RPMI7951 (cell line): ENCODE results near the gene LRRC52. TPM values are rescaled to one million over a fixed set of nuclear protein-coding genes. Genes with fewer than 3 reads are reported as not detected.

ENCODE experiments used
- DNase-seq: peaks from one replicate; pipeline ENCODE4 v3.0.0-alpha.2; 2012; ENCODE audit warnings: low read depth
- total RNA-seq: library from RNA; depleted of rRNA; stranded (reverse); fragments of >200 nt; shearing (Covaris generic); gene quantifications from 2 replicates; pipeline ENCODE4 v1.2.3, GENCODE V29; 2014; rRNA removed

The LRRC52 gene, protein sequence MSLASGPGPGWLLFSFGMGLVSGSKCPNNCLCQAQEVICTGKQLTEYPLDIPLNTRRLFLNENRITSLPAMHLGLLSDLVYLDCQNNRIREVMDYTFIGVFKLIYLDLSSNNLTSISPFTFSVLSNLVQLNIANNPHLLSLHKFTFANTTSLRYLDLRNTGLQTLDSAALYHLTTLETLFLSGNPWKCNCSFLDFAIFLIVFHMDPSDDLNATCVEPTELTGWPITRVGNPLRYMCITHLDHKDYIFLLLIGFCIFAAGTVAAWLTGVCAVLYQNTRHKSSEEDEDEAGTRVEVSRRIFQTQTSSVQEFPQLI
- not detected in 2 replicates for total RNA-seq

DNA sequence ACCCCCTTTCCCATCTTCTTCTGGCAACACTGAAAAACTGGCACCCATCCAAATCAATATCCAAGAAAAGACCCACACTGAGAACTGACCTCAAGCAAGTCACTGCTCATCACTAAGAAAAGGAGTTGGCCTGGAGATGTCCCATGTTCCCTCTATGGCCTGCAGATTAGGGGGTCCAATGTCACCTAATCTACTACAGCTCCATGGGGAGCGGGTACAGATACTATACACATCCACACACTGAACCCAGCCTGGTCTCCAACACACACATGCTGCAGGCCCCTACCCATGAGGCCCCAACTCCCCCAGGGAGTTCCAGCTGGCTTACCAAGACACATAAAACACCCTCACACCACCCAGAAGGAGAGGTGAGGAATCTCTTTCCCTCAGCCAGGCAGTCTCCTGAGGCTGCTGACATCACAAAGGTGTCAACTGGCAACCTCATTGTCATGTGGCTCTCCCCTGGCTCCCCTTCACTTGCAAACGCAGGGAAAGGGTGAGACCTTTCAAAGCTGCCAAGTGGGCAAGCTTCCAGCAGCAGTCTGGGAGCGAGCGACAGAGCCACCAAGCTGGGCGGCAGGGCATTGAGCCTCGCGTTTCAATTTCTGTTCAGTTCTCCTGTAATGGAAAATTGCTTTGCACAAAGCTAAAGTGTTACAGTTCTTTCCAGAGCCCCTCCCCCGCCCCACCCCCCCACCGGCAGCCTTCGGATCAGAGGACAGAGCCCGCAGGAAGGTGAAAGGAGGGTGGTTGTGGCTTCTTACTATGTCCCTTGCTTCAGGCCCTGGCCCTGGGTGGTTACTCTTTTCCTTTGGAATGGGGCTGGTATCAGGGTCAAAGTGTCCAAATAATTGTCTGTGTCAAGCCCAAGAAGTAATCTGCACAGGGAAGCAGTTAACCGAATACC, at the start of gene LRRC52:
LRRC52 (plus strand) TSS at position 469 of the 907 bp plus-strand sequence; CDS start at position 766, 297 bp downstream.
- peak; percentile 7 for DNase-seq

DNA sequence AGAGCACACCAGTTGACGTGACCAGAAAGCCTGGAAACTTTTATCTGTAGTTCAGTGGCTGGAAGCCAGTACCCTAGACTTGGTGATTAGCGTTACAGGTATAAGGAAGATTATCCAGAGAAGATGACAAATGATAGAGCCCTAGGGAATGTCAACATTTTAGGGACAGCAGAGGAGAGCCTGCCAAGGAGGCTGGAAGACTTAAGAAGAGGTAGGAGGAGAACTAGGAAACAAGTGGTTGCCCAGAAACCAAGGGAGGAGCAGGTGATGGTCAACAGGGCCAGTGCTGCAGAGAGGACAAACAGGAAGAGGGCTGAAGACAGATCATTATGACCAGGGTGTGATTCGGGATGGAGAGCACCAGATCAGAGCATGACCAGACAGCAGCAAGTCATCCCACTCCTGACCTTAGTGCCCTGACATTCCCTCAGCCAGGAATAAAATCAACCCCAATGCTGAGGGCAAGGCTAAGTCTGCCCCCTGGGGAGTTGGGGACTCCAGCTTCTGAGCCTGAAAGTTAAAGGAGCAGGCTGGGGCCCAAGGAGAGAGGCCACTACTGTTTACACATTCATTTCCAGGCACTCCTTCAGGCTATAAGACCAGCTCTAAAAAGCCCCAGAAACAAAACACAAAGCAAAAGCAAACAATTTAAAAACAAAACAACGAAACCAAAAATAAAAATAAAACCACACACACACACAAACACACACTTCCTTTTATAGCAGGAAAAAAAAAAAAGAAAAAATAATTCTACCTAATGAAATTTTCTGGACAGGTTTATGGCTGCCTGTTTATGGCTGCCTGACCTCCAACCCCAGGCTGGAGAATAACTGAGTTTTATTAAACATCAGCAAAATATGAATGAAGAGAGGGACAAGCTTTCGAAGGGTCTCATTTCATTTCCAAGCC, 48.6 kb upstream of the LRRC52 start:
- DNase-seq, result no peak

GRCh38 chr1:165495858-165496205, 48.0 kb upstream of the LRRC52 start:
- DNase-seq, result no peak

- DNase-seq, result no peak
Observed at GRCh38 chr1:165496501-165496900, 47.3 kb upstream of the LRRC52 start.

DNA sequence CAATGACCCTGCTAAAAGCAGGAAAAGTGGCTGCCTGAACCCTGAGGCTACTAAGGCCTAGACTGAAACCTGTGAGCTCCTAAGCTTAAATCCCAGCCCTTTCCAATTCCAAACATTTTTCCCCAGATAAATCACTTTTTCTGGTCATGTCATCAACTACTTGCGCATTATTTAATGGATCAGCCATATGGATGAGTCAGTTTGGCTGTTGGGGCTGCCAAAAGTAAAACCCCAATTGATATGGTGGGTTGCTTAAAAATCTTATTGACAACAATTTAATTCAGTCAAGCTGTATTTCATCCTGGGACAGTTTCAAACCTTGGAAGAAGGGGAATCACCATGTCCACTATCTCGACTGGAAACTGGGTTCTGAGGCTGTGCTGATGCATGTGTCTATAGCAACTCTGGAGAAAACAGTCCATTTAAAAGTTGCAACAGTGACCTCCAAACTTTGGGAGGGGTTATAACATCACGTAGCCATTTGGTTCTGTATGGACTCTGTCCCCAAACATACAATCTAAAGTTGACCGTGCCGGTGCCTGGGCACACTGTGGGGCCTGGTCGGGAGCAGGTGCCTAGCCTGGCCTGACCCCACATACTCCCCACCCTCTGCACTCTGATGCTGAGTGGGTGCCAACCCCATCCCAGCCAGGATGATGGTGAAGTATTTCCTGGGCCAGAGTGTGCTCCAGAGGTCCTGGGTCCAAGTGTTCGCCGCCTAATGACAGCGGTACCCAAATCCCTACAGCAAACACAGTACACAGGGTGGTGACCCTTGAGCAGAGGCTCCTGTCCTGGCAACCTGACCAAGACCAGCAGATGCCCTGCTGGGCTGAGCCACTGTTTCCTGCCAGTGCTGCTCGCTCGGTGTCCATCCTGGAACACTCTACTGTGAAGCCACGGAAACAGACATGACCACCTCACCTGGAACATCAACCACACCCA, 46.5 kb upstream of the LRRC52 start:
- no peak for DNase-seq

- DNase-seq, result no peak
Observed at GRCh38 chr1:165501330-165501969, 42.4 kb upstream of the LRRC52 start.

DNA sequence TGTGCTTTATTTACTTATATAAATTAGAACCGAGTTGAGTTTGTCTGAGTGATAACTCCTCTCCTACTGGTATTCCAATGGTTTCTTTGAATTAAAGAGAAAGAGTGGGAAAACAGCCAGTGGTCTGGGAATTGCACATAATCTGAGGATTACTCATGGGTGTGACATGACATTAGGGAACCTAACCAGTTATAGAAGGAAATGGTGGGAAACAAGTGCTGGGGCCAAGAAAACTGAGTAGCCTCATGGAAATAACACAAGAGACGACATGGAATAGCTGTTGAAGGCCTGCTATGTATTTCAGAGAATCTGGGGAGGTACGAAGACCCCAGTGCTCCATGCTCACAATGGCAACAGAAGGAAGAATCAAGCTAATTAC, 41.8 kb upstream of the LRRC52 start:
- DNase-seq, result peak; percentile 28

DNA sequence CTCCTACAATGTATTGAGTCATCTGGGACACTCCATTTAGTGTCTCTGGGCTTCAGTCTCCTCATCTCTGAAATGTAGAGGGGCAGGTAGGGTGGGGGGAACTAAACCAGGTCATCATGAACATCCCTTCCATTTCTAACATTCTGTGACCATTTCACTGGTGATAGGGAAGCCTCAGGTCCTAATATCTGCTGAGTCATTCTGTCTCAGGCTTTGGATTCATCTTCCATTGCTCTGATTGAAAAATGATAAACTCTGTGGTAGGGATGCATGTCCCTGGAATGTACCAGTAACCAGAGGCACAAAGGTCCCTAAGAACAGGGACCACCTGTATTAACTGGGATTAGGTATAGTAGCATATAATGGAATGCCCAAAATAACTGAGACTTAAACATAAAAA, 36.2 kb upstream of the LRRC52 start:
- DNase-seq, result no peak

DNA sequence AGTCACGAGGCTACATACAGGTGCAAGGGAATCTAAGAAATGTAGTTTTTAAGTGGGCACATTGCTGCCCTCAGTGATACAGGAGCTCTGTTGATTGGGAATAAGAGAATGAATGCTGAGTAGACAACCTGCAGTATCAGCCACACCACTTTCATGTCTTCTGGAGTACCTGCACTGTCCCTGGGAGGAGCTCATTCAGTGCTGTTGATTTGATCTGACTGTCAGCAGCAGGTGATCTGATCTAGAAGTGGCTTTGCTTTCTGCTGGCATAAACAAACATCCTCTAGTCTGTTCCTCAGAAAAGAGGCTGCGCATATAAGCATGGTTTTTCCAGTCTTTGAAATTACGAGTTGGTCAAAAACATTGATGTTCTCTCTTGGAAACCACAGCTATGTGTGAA, 35.5 kb upstream of the LRRC52 start:
- no peak for DNase-seq

DNA sequence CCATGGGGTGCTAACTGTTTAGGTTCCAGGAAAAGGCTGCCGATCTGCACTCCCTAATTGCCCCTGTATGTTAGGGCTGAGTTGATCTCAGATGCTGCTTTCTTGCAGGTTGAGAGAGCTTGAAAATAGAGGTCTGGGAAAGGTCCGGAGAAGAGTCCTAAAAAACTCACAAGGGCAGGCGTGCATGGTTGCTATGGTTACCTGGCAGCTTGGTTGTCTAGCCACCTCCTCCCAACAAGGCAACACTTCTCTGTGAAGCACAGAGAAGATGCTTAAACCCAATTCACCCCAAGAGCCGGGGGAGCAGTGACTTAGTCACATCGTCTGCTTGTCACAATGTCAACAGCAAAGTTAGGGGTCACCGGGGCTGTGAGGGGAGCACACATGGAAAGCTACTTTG, 31.0 kb upstream of the LRRC52 start:
- DNase-seq, result no peak

DNA sequence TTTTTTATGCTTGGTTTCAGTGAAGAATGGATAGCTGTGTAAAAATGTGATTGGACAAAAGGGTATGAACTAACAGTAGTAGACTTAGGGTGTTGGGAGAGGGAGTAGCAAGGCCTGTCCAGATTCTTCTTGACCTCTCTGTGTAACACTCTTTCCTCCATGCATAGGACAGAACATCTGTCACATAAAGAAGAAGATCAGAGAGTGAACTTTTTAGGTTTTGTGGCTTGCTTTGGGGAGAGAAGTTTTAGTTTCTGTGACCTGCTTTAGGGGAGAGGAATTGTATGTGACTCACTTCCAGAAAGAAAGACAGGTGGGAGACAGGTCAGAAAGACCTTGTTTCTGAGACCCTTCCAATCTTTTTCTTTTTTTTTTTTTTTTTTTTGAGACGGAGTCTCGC, 27.3 kb upstream of the LRRC52 start:
- no peak for DNase-seq

DNA sequence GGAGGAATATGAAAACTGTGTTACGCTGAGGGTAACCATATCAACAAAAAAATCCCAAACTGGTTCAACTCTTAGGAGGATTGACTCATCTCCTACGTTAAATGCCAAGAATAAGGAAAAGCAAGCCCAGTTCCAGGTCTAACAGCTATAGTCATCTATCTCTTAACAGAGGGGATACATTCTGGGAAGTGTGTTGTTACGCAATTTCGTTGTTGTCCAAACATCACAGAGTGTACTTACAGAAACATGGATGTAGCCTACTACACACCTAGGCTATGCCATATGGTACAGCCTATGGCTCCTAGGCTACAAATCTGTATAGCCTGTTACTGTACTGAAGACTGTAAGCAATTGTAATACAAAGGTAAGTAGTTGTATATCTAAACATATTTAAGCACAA, 23.2 kb upstream of the LRRC52 start:
- no peak for DNase-seq

- no peak for DNase-seq
Observed at GRCh38 chr1:165524639-165525285, 19.0 kb upstream of the LRRC52 start.

DNA sequence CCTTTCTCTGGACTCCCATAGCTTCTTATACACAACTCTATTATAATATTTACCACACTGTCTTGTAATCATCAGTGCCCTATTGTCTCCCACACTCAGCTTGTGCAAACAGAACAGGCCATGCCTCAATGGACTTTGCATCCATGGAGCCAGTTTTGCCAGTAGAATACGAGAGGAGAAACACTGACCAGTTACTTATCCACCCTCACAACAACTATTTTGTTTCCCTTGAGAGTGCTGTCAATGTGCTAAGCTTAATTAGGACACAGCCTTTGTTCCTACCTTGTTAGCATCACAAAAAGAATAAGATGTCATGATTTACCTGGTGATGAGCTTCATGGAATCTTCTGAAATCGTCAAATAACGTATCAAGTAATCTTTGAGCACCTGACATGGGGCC, 18.1 kb upstream of the LRRC52 start:
- no peak for DNase-seq

DNA sequence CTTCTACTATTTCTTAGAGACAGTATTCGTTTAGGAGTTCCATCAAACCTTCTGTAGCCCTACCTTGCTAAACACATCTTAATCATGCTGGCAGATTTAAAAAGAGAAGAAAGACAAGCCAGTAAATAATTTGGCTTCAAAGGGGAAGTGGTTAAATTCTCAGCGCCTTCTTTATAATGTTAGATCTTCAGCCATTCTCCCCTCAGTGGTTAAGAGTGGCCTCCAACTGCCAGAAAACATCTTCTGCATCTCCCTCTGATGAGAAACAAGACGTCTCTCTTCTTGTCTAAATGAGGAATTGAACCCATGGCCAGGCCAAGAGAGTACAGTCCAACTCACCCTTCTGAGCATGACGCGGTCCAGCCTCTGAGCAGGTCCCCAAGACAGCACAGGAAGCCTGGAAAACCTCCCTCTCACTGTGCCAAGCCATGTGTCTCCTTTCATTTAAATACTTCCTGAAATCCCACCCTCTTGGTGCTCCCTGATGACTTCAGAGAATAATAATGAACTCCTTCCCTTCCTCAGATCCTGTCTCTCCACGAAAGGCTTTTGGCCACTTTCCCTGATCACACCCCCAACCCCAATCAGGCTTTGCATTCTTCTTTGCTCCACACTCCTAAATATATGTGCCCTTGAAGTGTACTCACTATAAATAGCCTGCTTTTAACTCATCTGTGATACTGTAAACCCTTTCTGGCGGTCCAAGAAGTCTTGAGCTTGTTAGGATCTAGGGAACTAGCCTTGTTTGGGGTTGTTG, 16.4 kb upstream of the LRRC52 start:
- DNase-seq, result no peak

DNA sequence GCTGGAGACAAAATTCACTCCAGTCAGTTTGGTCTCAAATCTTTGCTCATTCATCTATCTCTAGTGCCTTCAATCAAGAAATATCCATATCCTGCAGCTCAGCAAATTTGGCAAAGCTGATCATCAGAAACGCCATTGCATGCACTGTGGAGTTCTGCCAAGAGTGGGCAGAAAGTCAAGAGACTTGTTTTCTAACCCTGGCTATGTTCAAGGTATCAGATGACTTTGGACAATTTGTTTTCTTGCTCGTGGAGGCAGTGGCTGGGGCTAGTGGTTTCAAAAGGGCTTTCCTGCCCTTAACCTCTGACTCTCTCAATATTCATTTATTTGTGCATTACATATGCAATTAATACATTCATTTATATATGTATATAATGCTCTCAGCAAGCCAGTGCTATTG, 12.8 kb upstream of the LRRC52 start:
- DNase-seq, result no peak

DNA sequence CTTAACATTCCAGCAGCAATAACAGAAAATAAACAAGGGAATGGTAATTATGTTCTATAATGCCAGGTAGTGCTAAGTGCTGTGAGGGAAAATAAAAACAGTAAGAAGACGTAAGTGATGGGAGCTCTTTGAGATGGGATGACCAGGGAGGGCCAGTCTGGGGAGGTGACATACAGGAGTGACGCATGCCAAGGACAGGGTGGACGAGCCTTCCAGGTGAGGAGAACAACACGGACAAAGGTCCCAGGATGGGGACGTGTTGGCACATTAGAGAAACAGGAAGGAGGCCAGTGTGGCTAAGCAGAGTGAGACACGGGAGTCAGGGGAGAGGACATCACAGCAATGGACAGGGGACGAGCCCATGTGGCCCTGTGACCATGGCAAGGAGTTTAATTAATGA, 11.7 kb upstream of the LRRC52 start:
- DNase-seq, result no peak

GRCh38 chr1:165533254-165533653, 10.5 kb upstream of the LRRC52 start:
- DNase-seq, result no peak

DNA sequence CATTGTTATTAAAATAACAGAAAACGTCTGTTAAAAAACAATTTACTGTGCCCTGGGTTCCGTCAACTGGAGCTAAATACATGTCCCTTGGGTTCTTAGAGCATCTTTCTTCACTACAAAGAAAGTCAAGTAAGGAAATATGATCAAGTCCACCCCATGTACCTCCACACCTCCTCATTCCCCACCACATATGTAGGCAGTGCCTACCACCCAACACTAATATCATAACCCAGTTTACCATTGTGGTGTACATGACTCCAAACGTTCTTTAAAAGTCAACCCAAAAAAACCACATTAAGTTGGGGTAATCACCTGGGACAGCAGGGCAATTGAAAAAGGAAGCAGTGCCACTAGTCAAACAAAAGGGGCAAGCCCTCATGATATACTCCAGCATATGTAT, 7.8 kb upstream of the LRRC52 start:
- no peak for DNase-seq
